Measurements from ENCODE around the gene KPNA6. TPM values are rescaled to one million over a fixed set of nuclear protein-coding genes. Genes with fewer than 3 reads are reported as not detected.

Gene KPNA6
- total and polyA plus RNA-seq, 9 of the 15 experiments (the other 6 are each of a cell fraction or from before 2014, with no cell fraction given): 20.1 to 54.6 (median 32.2) TPM

GRCh38 chr1:32063261-32063681, 44.6 kb upstream of the KPNA6 start (continued):
- TF ChIP-seq CHD7 (IDR thresholded peaks at IDR 0.05; ENCODE audit: low read depth, low read length) (no peak), MCM5 (IDR thresholded peaks at IDR 0.05; ENCODE audit: low read depth) (no peak), E4F1 (CRISPR knock-in tag; IDR thresholded peaks at IDR 0.05; ENCODE audit: borderline replicate concordance) (no peak), ZNF584 (CRISPR knock-in tag; IDR thresholded peaks at IDR 0.05; ENCODE audit: low read depth) (no peak), PTRF (tag; IDR thresholded peaks at IDR 0.05) (no peak), VEZF1 (CRISPR knock-in tag; IDR thresholded peaks at IDR 0.05) (peak; percentile 16; the same call in 1 of the 2 replicates), FOXJ3 (CRISPR knock-in tag; IDR thresholded peaks at IDR 0.05) (no peak), PATZ1 (CRISPR knock-in tag; IDR thresholded peaks at IDR 0.05; ENCODE audit: borderline replicate concordance) (no peak), HDAC3 (IDR thresholded peaks at IDR 0.05; ENCODE audit: borderline replicate concordance, partially characterized antibody) (no peak)
